GM13976 (cell line): ENCODE data around the gene MAN1B1.

Source experiments
- DNase-seq: peaks from one replicate; pipeline ENCODE4 v3.0.0; 2012; ENCODE audit warnings: low spot score
- in situ Hi-C: fragments of 300-500 bp; cut with MboI; formaldehyde crosslinking; loops from one replicate; pipeline ENCODE4 v1.12.0; 2022; ENCODE audit warnings: low sequenced_read_pairs, mixed read lengths, inconsistent platforms; ENCODE audit not compliant: unreplicated experiment
- TF ChIP-seq, protein P1 (sequence below): IDR thresholded peaks from 2 replicates; pipeline ENCODE4 v1.5.1; 2012; ENCODE audit warnings: borderline replicate concordance, mild to moderate bottlenecking; ENCODE audit not compliant: insufficient read depth; ENCODE audit errors: extremely low read depth, missing control alignments, control extremely low read depth

The MAN1B1 gene

GRCh38 chr9:137136261-137136880 is 49.6 kb downstream of the MAN1B1 start:
- TF ChIP-seq, protein P1, sequence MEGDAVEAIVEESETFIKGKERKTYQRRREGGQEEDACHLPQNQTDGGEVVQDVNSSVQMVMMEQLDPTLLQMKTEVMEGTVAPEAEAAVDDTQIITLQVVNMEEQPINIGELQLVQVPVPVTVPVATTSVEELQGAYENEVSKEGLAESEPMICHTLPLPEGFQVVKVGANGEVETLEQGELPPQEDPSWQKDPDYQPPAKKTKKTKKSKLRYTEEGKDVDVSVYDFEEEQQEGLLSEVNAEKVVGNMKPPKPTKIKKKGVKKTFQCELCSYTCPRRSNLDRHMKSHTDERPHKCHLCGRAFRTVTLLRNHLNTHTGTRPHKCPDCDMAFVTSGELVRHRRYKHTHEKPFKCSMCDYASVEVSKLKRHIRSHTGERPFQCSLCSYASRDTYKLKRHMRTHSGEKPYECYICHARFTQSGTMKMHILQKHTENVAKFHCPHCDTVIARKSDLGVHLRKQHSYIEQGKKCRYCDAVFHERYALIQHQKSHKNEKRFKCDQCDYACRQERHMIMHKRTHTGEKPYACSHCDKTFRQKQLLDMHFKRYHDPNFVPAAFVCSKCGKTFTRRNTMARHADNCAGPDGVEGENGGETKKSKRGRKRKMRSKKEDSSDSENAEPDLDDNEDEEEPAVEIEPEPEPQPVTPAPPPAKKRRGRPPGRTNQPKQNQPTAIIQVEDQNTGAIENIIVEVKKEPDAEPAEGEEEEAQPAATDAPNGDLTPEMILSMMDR: no peak
- no peak for DNase-seq
- in situ Hi-C loops: no loop called here

- TF ChIP-seq, protein P1: no peak
- in situ Hi-C loops: no loop called here
- no peak for DNase-seq
Observed at GRCh38 chr9:137136881-137137607, 50.3 kb downstream of the MAN1B1 start.

DNA sequence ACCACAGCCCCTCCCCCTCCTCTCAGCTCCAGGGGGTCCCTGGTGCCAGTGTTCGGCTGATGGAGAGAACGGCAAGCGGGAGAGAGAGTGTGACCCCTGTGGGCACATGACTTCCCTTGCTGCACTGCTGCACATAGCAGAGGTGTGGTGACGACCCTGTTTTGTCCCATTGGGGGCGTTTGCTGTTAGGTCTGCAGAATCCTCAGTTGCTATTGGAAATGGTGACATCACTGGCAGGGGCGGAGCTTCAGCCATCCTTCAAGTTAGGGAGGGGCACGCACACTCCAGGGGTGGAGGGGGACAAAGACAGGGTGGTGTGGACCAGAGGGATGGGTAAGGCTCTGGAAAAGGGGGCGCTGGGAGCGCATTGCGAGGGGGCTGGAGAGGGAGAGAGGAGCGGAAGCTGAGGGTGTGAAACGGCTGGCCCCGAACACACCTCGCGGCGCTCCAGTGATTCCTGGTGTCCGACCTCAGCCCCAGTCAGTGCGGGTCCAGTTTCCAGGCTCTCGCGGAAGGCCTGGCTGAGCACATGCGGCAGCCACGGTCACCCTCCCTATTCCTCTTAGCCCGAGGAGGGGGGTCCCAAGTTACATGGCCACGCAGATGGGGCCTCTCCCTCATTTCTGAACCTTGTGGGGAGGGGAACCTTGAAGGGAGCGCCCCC is 51.4 kb downstream of the MAN1B1 start:
- DNase-seq: no peak
- TF ChIP-seq, protein P1: no peak
- in situ Hi-C loops: no loop called here

GRCh38 chr9:137138722-137139467 is 52.1 kb downstream of the MAN1B1 start, which contains the start of gene GRIN1:
TSS of gene GRIN1 (plus strand) at chr9:137139154. CDS start at chr9:137139487, 333 bp downstream.
- TF ChIP-seq, protein P1: no peak
- no peak for DNase-seq
- in situ Hi-C loops: no loop called here

GRCh38 chr9:137139468-137140150 is 52.8 kb downstream of the MAN1B1 start:
- TF ChIP-seq, protein P1: no peak
- DNase-seq: no peak
- in situ Hi-C loops: no loop called here
